PC-3 (cell line): ENCODE data around the gene RXRA.

ENCODE experiments used
- EZH2phosphoT487 ChIP-seq: fragments of 300-600 bp; sonication (generic); IDR thresholded peaks from 2 replicates; pipeline ENCODE4 v1.6.1; 2018; ENCODE audit warnings: mild to moderate bottlenecking, antibody characterized with exemption, low read length, borderline replicate concordance
- TF ChIP-seq, protein P1 (sequence below): fragments of 300-600 bp; sonication (generic); conservative IDR thresholded peaks from 2 replicates; pipeline ENCODE4 v1.5.1; 2017; ENCODE audit warnings: antibody characterized with exemption, low read depth, mild to moderate bottlenecking, low read length

DNA sequence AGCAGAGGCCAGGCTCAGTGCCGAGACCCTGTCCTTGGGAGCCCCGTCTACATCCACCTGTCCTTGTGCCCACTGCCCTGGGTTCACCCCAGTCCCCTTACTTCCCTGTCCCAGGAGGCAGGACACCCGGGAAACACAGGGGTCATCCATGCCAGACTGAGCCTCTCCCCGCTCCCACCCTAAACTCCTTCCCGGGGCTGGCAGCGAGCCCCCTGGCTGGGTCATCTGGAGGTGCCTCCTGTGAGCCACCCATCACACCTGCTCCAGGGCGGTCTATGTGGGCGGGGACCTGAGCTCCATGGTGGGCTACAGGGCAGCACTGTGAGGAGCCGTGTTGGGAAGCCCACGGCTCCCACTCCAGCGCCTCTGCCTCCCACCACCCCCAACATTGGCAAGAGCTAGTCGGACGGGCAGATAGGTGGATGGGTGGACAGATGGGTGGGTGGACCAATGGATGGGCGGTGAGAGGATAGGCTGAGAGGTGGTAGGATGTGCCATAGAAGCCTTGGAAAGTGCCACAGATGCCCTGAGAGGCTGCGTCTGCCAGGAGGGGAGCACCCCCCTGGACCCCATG lies 42.5 kb upstream of the RXRA start:
- TF ChIP-seq, protein P1, sequence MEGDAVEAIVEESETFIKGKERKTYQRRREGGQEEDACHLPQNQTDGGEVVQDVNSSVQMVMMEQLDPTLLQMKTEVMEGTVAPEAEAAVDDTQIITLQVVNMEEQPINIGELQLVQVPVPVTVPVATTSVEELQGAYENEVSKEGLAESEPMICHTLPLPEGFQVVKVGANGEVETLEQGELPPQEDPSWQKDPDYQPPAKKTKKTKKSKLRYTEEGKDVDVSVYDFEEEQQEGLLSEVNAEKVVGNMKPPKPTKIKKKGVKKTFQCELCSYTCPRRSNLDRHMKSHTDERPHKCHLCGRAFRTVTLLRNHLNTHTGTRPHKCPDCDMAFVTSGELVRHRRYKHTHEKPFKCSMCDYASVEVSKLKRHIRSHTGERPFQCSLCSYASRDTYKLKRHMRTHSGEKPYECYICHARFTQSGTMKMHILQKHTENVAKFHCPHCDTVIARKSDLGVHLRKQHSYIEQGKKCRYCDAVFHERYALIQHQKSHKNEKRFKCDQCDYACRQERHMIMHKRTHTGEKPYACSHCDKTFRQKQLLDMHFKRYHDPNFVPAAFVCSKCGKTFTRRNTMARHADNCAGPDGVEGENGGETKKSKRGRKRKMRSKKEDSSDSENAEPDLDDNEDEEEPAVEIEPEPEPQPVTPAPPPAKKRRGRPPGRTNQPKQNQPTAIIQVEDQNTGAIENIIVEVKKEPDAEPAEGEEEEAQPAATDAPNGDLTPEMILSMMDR: no peak
- TF ChIP-seq EZH2phosphoT487: no peak
